Pancreas (tissue), 10 donors: ENCODE measurements around the gene GTF3A. TPM values are rescaled to one million over a fixed set of nuclear protein-coding genes. Genes with fewer than 3 reads are reported as not detected.

Experiments used
- ATAC-seq, 4 donors: fragments of 200-7000 bp; cut with Tn5 transposase; one replicate each; pipeline versions ENCODE4 v1.8.0 to v1.9.1; 2020; ENCODE audit warnings: mild to moderate bottlenecking in 4 of 4, moderate library complexity in 4 of 4
- DNase-seq, 6 donors: peaks; one replicate each; pipeline ENCODE4 v3.0.0-alpha.2; 2020
- FAIRE-seq: peaks from 2 replicates; lab custom pipeline; 2012; peaks lifted over from hg19 to GRCh38; lab: Jason Lieb, UNC
- H3K27ac ChIP-seq, 4 donors: fragments of 200-600 bp; sonication (generic); 1 replicate in 3 of 4; 2 replicates in 1 of 4; pipeline versions ENCODE4 v1.5.0 to v1.8.0; 2020
- H3K27me3 ChIP-seq, 4 donors: fragments of 200-600 bp; one replicate each; pipeline ENCODE4 v1.8.0; 2021
- H3K36me3 ChIP-seq, 3 donors: fragments of 200-600 bp; sonication (generic) in 1 of 3; one replicate each; pipeline versions ENCODE4 v1.5.0 to v1.8.0; 2020 to 2021
- H3K4me1 ChIP-seq, 3 donors: fragments of 200-600 bp; one replicate each; pipeline ENCODE4 v1.8.0; 2021
- H3K4me3 ChIP-seq, 4 donors: fragments of 200-600 bp; sonication (generic) in 2 of 4; one replicate each; pipeline versions ENCODE4 v1.5.0 to v1.8.0; 2020 to 2021
- H3K9me3 ChIP-seq, 4 donors: fragments of 200-600 bp; one replicate each; pipeline ENCODE4 v1.8.0; 2021
- WGBS, 2 donors: extraction: QIAGEN DNeasy Blood & Tissue Kit; methylation state at CpG; one replicate each; pipeline ENCODE4 v1.1.7; 2013; 5-methylcytosine and 5-hydroxymethylcytosine counted together
- intact Hi-C, 3 donors: fragments of 100-400 bp; cut with DNase I; formaldehyde crosslinking; loops; one replicate each; pipeline versions ENCODE4 v1.11.1 to v1.14.2; 2022
- polyA plus RNA-seq, 2 donors: library from polyadenylated mRNA; stranded (reverse); fragments of 200-250 nt; gene quantifications; one replicate each; pipeline ENCODE4 v1.2.3, GENCODE V29; 2013
- total RNA-seq, 6 donors: library from RNA; stranded (reverse); fragmentation: NEBNext Ultra II Directional in 4 of 6; extraction: Animal tissue kit (Norgen Biotek cat#: 25700) in 4 of 6; gene quantifications; one replicate each; pipeline versions ENCODE4 v1.2.1 to v1.2.4, GENCODE V29; 2021 to 2023
- TF ChIP-seq, protein P1 (sequence below), 4 donors: fragments of 200-600 bp; sonication (generic) in 3 of 4; IDR thresholded peaks; one replicate each; pipeline versions ENCODE4 v1.5.0 to v1.8.0; 2021; ENCODE audit warnings: antibody characterized with exemption in 4 of 4
- donor health status: healthy with polysubstance abuse.
- donor health status: DM: no; HTN: no; CAD: no; lungs with moderate emphysema.
- donor health status: DM: no; HTN: no; CAD: no.
- donor health status: control.
- donor health status: control.
- donor health status: Bipolar disorder and iron deficiency.
- donor health status: DM: yes; HTN: yes; CAD: no.
- donor health status: DM: no; HTN: no; CAD: no.
- donor health status: DM: no; HTN: no; CAD: no.
- donor health status: DM: yes; HTN: yes; CAD: no.

The GTF3A gene
- total and polyA plus RNA-seq, 8 donors: 39.5 to 130 (median 54.3) TPM

GRCh38 chr13:27470075-27470820 lies 45.8 kb downstream of the GTF3A start:
- WGBS, 2 donors: 70 to 76% methylated on average over 5 of the region's 5 CpGs
- Histone ChIP-seq H3K9me3 (no peaks in the 10 kb centered on the region), H3K27me3 (no peaks in the 10 kb centered on the region), H3K27ac (no peak overlapping the region), H3K4me1 (no peaks in the 10 kb centered on the region), H3K36me3 (no peaks in the 10 kb centered on the region), H3K4me3 (no peak overlapping the region)
- intact Hi-C loops: no loop called here
- FAIRE-seq (no peak), ATAC-seq (no peak), DNase-seq (no peak)
- TF ChIP-seq, protein P1, sequence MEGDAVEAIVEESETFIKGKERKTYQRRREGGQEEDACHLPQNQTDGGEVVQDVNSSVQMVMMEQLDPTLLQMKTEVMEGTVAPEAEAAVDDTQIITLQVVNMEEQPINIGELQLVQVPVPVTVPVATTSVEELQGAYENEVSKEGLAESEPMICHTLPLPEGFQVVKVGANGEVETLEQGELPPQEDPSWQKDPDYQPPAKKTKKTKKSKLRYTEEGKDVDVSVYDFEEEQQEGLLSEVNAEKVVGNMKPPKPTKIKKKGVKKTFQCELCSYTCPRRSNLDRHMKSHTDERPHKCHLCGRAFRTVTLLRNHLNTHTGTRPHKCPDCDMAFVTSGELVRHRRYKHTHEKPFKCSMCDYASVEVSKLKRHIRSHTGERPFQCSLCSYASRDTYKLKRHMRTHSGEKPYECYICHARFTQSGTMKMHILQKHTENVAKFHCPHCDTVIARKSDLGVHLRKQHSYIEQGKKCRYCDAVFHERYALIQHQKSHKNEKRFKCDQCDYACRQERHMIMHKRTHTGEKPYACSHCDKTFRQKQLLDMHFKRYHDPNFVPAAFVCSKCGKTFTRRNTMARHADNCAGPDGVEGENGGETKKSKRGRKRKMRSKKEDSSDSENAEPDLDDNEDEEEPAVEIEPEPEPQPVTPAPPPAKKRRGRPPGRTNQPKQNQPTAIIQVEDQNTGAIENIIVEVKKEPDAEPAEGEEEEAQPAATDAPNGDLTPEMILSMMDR (IDR thresholded peaks at IDR 0.05): no peak

DNA sequence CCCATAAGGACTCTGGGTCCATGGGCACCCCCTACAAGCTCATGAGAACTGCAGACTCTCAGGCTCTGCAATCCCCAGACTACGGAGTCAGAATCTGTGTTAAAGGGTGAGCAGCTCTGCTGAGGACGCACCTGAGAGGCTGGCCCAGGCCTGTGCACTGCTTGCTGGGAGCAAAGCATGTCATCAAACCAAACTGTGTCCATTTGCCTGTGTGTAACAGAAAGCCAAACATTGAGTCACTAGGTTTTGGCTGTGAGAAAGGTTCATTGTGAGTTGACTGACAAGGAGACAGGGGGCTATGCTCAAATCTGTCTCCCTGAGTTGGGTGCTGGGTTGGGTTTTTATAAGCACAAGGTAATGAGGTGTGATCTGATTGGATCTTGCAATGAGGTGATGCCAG lies 48.0 kb downstream of the GTF3A start:
- Histone ChIP-seq H3K27me3 (no peaks in the 10 kb centered on the region), H3K4me3 (no peak overlapping the region), H3K9me3 (no peaks in the 10 kb centered on the region), H3K4me1 (peaks cover 0 to 2% (median 0%) of the 10 kb centered on the region in 3 donors), H3K36me3 (no peaks in the 10 kb centered on the region), H3K27ac (no peak overlapping the region)
- intact Hi-C loops: no loop called here
- WGBS, 2 donors: 69 to 85% methylated on average over 2 of the region's 2 CpGs
- DNase-seq (no peak), ATAC-seq (no peak), FAIRE-seq (no peak)
- TF ChIP-seq, protein P1 (IDR thresholded peaks at IDR 0.05): no peak

DNA sequence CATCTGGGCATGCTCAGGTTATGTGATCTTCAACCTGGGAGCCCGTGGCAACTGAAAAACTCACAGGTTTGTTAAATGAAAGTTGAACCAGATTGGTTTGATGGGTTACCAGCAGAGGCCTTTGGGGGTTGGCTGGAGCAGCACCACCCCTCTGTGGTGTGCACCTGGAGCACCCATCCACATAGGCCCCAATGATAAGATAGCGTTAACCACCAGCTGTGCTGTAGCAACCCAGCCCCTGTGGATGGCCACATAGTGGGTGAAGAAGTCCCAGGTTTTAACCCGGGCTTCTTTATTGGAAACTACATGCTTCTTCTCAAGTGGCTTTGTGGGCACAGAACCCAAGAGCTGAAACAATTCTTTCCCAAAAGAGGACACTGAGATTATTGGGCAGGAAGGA lies 48.5 kb downstream of the GTF3A start:
- ATAC-seq (no peak), DNase-seq (no peak), FAIRE-seq (no peak)
- Histone ChIP-seq H3K27ac (no peak overlapping the region), H3K9me3 (no peaks in the 10 kb centered on the region), H3K36me3 (no peaks in the 10 kb centered on the region), H3K4me1 (peaks cover 0 to 3% (median 0%) of the 10 kb centered on the region in 3 donors), H3K27me3 (no peaks in the 10 kb centered on the region), H3K4me3 (no peak overlapping the region)
- intact Hi-C loops: no loop called here
- WGBS, 2 donors: 80 to 88% methylated on average over 3 of the region's 3 CpGs
- TF ChIP-seq, protein P1 (IDR thresholded peaks at IDR 0.05): no peak

- 87 to 94% methylated on average over 13 of the region's 13 CpGs for WGBS, 2 donors
- Histone ChIP-seq H3K4me3 (no peak overlapping the region), H3K9me3 (no peaks in the 10 kb centered on the region), H3K27me3 (no peaks in the 10 kb centered on the region), H3K36me3 (no peaks in the 10 kb centered on the region), H3K4me1 (peaks cover 0 to 3% (median 0%) of the 10 kb centered on the region in 3 donors), H3K27ac (no peak overlapping the region)
- ATAC-seq (no peak), FAIRE-seq (no peak), DNase-seq (no peak)
- intact Hi-C loops: no loop called here
- TF ChIP-seq, protein P1 (IDR thresholded peaks at IDR 0.05): no peak
Measured at GRCh38 chr13:27474751-27475268, 50.4 kb downstream of the GTF3A start.
